Smooth muscle cell (in vitro differentiated cells): ENCODE data around the gene HOXA10. TPM values are rescaled to one million over a fixed set of nuclear protein-coding genes. Genes with fewer than 3 reads are reported as not detected.
A peak's percentile ranks its signal among the peaks of the same experiment; 100 is the strongest.

Experiments
- DNase-seq: peaks from one replicate; lab custom pipeline; 2025; ENCODE audit not compliant: unreplicated experiment; lab: John Stamatoyannopoulos, UW
- H2AFZ ChIP-seq: fragments of 200-600 bp; sonication (generic); 2 replicates; pipeline ENCODE4 v1.6.0; 2016; ENCODE audit warnings: antibody characterized with exemption, low read depth, mild to moderate bottlenecking
- H3F3A ChIP-seq: fragments of 200-600 bp; sonication (generic); 2 replicates; pipeline ENCODE4 v1.6.0; 2017; ENCODE audit warnings: antibody characterized with exemption, low read depth
- H3K27ac ChIP-seq: fragments of 200-600 bp; sonication (generic); 2 replicates; pipeline ENCODE4 v1.5.1; 2016; ENCODE audit warnings: low read depth, mild to moderate bottlenecking
- H3K27me3 ChIP-seq: fragments of 200-600 bp; sonication (generic); 2 replicates; pipeline ENCODE4 v1.6.1; 2016; ENCODE audit warnings: low read depth, mild to moderate bottlenecking
- H3K36me3 ChIP-seq: fragments of 200-600 bp; sonication (generic); 2 replicates; pipeline ENCODE4 v1.5.1; 2016; ENCODE audit warnings: low read depth
- H3K4me1 ChIP-seq: fragments of 200-600 bp; sonication (generic); 2 replicates; pipeline ENCODE4 v1.5.1; 2016; ENCODE audit warnings: low read depth
- H3K4me2 ChIP-seq: fragments of 200-600 bp; sonication (generic); 2 replicates; pipeline ENCODE4 v1.6.0; 2016; ENCODE audit warnings: mild to moderate bottlenecking
- H3K4me3 ChIP-seq: fragments of 200-600 bp; sonication (generic); 2 replicates; pipeline ENCODE4 v1.5.1; 2016; ENCODE audit warnings: mild to moderate bottlenecking
- H3K79me2 ChIP-seq: fragments of 200-600 bp; sonication (generic); 2 replicates; pipeline ENCODE4 v1.6.0; 2016; ENCODE audit warnings: low read depth, mild to moderate bottlenecking
- H3K9ac ChIP-seq: fragments of 200-600 bp; sonication (generic); 2 replicates; pipeline ENCODE4 v1.6.0; 2016; ENCODE audit warnings: low read depth
- H3K9me3 ChIP-seq: fragments of 200-600 bp; sonication (generic); replicated peaks from 2 replicates; pipeline ENCODE4 v1.5.1; 2016; ENCODE audit warnings: low read depth
- H4K20me1 ChIP-seq: fragments of 200-600 bp; sonication (generic); 2 replicates; pipeline ENCODE4 v1.6.0; 2016; ENCODE audit warnings: low read depth
- WGBS: methylation state at CpG from one replicate; pipeline ENCODE4 v1.1.7; 2016; ENCODE audit warnings: low lambda C conversion rate; 5-methylcytosine and 5-hydroxymethylcytosine counted together
- polyA plus RNA-seq: library from polyadenylated mRNA; unstranded; fragments of >200 nt; fragmentation: Nextera tagmentation; extraction: Ambion mirVana; gene quantifications from 2 replicates; pipeline ENCODE4 v1.2.1, GENCODE V29; 2016
- total RNA-seq: library from RNA; depleted of rRNA; stranded (reverse); fragments of >200 nt; gene quantifications from 2 replicates; pipeline ENCODE4 v1.2.3, GENCODE V29; 2014
- TF ChIP-seq, protein P1 (sequence below): fragments of 200-600 bp; sonication (generic); IDR thresholded peaks from 2 replicates; pipeline ENCODE4 v1.5.1; 2017; ENCODE audit warnings: borderline replicate concordance, mild to moderate bottlenecking, antibody characterized with exemption; ENCODE audit not compliant: insufficient read depth, poor library complexity, severe bottlenecking

The HOXA10 gene
- total and polyA plus RNA-seq, 2 experiments from 2014 or later, result 37.6 to 53.6 TPM

DNA sequence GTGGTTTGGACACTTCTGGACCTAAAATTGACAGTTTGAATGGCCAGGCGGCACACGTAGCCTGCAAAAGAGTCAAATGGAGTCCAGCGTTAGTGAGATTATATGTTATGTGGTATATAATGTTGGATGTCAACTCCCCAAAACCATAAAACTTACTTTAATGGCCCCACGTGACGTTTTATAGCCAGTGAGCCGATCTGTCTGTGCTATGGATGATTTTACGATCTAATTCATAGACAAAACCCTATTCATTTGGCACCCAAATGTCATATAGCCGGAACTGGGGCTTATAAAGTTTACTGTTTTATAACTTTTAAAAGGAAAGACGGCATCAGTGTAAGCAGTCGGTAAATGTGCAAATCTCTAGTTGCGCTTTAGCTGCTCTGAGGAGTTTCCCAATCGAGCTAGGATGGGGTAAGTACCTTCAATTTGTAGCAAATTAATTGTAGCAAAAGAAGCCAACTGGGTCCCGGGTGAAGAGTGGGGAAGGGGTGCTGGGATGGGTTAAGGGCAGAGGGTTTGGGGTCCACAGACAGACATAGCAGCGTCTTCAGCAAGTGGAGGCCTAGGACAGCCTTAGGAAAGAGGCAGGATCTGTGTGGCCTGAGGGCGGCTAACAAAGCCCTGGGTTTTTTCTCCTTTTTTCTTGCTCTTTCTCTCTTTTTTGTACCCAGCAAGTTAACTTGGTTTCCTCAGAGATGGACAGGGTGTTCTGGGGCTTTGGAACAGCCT lies 33.8 kb downstream of the HOXA10 start:
- TF ChIP-seq, protein P1, sequence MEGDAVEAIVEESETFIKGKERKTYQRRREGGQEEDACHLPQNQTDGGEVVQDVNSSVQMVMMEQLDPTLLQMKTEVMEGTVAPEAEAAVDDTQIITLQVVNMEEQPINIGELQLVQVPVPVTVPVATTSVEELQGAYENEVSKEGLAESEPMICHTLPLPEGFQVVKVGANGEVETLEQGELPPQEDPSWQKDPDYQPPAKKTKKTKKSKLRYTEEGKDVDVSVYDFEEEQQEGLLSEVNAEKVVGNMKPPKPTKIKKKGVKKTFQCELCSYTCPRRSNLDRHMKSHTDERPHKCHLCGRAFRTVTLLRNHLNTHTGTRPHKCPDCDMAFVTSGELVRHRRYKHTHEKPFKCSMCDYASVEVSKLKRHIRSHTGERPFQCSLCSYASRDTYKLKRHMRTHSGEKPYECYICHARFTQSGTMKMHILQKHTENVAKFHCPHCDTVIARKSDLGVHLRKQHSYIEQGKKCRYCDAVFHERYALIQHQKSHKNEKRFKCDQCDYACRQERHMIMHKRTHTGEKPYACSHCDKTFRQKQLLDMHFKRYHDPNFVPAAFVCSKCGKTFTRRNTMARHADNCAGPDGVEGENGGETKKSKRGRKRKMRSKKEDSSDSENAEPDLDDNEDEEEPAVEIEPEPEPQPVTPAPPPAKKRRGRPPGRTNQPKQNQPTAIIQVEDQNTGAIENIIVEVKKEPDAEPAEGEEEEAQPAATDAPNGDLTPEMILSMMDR, result no peak
- Histone ChIP-seq H3K27me3 (peaks cover 100% of the 10 kb centered on the region), H3K4me2 (peak overlapping the region; percentile 83), H3K9me3 (no peaks in the 10 kb centered on the region), H3K79me2 (no peaks in the 10 kb centered on the region), H3F3A (no peaks in the 10 kb centered on the region), H3K4me1 (peaks cover 7% of the 10 kb centered on the region), H3K9ac (no peak overlapping the region), H4K20me1 (no peaks in the 10 kb centered on the region), H3K27ac (no peak overlapping the region), H2AFZ (no peak overlapping the region), H3K36me3 (no peaks in the 10 kb centered on the region), H3K4me3 (peak overlapping the region; percentile 29)
- no peak for DNase-seq
- 28% methylated on average over 15 of the region's 15 CpGs for WGBS

DNA sequence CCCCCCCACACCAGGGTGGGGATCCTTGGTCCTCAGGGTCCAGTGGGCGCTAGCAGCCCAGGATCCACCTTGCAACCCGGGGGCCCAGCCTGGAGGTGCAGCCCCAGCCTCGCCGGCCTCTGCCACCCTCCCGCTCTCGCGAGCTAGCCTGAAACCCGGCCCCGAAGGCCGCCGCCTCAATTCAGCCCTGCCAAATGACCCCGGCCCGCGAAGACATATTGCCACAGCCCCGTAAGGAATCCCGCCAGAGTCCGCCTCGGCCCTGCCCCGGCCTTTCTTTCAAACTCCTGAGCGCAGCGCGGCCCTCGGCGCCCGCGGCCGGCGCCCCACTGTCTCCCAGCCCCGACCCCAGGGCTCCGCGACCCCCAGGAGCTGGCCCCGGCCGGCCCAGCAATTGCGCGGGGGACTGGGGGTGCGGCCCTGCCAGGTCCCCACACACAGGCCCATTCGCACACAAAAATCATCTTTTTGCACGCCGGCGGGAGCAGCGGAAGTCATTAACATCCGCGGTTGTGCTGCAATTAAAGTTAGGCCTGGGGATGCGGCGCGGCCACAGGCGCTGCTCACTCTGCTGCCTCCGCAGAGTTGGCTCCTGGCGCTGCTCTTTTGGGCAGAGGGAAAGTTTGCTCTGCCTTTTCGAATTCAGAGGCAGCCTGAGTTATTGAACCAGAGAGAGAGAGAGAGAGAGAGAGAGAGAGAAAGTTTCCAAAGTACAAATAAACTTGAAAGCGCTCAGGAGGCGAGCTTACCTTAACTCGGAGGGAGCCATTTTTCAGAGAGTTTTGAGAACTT lies 34.6 kb downstream of the HOXA10 start:
- H3K27ac ChIP-seq, result no peak overlapping the region
- H3K9ac ChIP-seq, result no peak overlapping the region
- no peaks in the 10 kb centered on the region for H3F3A ChIP-seq
- H3K27me3 ChIP-seq, result peaks cover 100% of the 10 kb centered on the region
- no peak for DNase-seq
- H3K9me3 ChIP-seq, result no peaks in the 10 kb centered on the region
- H3K36me3 ChIP-seq, result no peaks in the 10 kb centered on the region
- no peaks in the 10 kb centered on the region for H3K79me2 ChIP-seq
- no peaks in the 10 kb centered on the region for H4K20me1 ChIP-seq
- H3K4me3 ChIP-seq, result peak overlapping the region; percentile 29
- peaks cover 7% of the 10 kb centered on the region for H3K4me1 ChIP-seq
- peak overlapping the region; percentile 83 for H3K4me2 ChIP-seq
- no peak overlapping the region for H2AFZ ChIP-seq
- TF ChIP-seq, protein P1, result no peak
- 2% methylated on average over 47 of the region's 53 CpGs for WGBS

DNA sequence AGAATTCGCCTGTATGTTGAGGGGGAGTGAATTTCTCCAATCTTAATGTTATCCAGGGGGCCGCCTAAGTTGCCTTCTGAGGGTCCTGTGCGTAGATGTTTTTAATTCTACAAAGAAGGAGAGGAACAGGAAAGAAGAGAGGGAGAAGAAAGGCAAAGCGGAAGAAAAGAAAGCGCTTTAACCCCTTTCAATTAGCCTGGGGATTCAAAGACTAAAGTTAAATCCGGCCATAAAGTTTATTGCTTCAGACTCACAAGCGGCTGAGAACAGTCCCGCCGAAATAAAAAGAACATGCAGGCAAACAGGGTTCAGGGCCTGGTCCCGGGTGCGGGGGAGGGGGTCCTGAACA lies 35.2 kb downstream of the HOXA10 start:
- 10% methylated on average over 11 of the region's 11 CpGs for WGBS
- H3K27ac ChIP-seq, result no peak overlapping the region

More for the DNA sequence above, 35.2 kb downstream of the HOXA10 start:
- H3K4me2 ChIP-seq, result peak overlapping the region; percentile 83
- TF ChIP-seq, protein P1, result no peak
- H3K4me1 ChIP-seq, result peaks cover 7% of the 10 kb centered on the region
- DNase-seq, result no peak
- no peak overlapping the region for H3K9ac ChIP-seq
- no peaks in the 10 kb centered on the region for H3K36me3 ChIP-seq
- no peaks in the 10 kb centered on the region for H3K79me2 ChIP-seq
- H3F3A ChIP-seq, result no peaks in the 10 kb centered on the region
- no peaks in the 10 kb centered on the region for H3K9me3 ChIP-seq
- H3K27me3 ChIP-seq, result peaks cover 100% of the 10 kb centered on the region
- peak overlapping the region; percentile 29 for H3K4me3 ChIP-seq
- H2AFZ ChIP-seq, result no peak overlapping the region
- H4K20me1 ChIP-seq, result no peaks in the 10 kb centered on the region
